IMR-90 (cell line): ENCODE results near the gene ARHGEF7. TPM values are rescaled to one million over a fixed set of nuclear protein-coding genes. Genes with fewer than 3 reads are reported as not detected.

Experiments used
- ATAC-seq: fragments of 200-7000 bp; cut with Tn5 transposase; 2 replicates; pipeline ENCODE4 v1.9.1; 2020; ENCODE audit warnings: low read depth, mild to moderate bottlenecking, moderate library complexity
- BruUV-seq: library from RNA; stranded (reverse); fragments of 400-500 nt; replicated peaks from 2 replicates; lab custom pipeline; 2021; lab: Mats Ljungman, UMichigan
- CTCF ChIA-PET: fragments of 300-600 bp; formaldehyde crosslinking; extraction: SDS; loops from one replicate; lab custom pipeline; 2021; ENCODE audit warnings: antibody characterized with exemption; lab: Yijun Ruan, JAX
- POLR2A ChIA-PET: fragments of 300-600 bp; sonication (Branson Sonifier 250); formaldehyde crosslinking; loops from one replicate; lab custom pipeline; 2022; ENCODE audit warnings: antibody characterized with exemption; ENCODE audit not compliant: unreplicated experiment; lab: Charles Lee
- DNase-seq: peaks from one replicate; pipeline ENCODE4 v3.0.0; 2013
- H2AFZ ChIP-seq: replicated peaks from 2 replicates; pipeline ENCODE3; 2013; ENCODE audit warnings: low read length, mild to moderate bottlenecking; ENCODE audit not compliant: poor library complexity
- H2AK5ac ChIP-seq: 2 replicates; pipeline ENCODE4 v1.6.1; 2013; ENCODE audit warnings: low read depth, low read length, inconsistent platforms
- H2AK9ac ChIP-seq: replicated peaks from 2 replicates; pipeline ENCODE3; 2013; ENCODE audit warnings: mild to moderate bottlenecking, low read depth, low read length, moderate library complexity; ENCODE audit not compliant: poor library complexity
- H2BK120ac ChIP-seq: 2 replicates; pipeline ENCODE4 v1.6.1; 2013; ENCODE audit warnings: low read depth, low read length, inconsistent platforms
- H2BK15ac ChIP-seq: 3 replicates; pipeline ENCODE4 v1.6.1; 2013; ENCODE audit warnings: low read depth, low read length, inconsistent platforms
- H2BK20ac ChIP-seq: 2 replicates; pipeline ENCODE4 v1.6.1; 2013; ENCODE audit warnings: low read depth, mild to moderate bottlenecking, inconsistent platforms, low read length, moderate library complexity
- H2BK5ac ChIP-seq: 2 replicates; pipeline ENCODE4 v1.6.1; 2013; ENCODE audit warnings: mild to moderate bottlenecking, low read depth, low read length, inconsistent platforms; ENCODE audit not compliant: poor library complexity, severe bottlenecking
- H3K14ac ChIP-seq: replicated peaks from 2 replicates; pipeline ENCODE4 v1.6.1; 2013; ENCODE audit warnings: low read depth, low read length, inconsistent platforms
- H3K18ac ChIP-seq: 2 replicates; pipeline ENCODE4 v1.6.1; 2013; ENCODE audit warnings: low read depth, low read length, control low read depth
- H3K23ac ChIP-seq: 2 replicates; pipeline ENCODE4 v1.6.1; 2013; ENCODE audit warnings: low read depth, low read length, inconsistent platforms
- H3K27ac ChIP-seq: 2 replicates; pipeline ENCODE4 v1.5.1; 2013; ENCODE audit warnings: mild to moderate bottlenecking, control low read depth, low read length; ENCODE audit not compliant: insufficient read depth
- H3K27me3 ChIP-seq: 2 replicates; pipeline ENCODE4 v1.6.1; 2013; ENCODE audit warnings: low read length; ENCODE audit not compliant: control insufficient read depth, insufficient read depth
- H3K36me3 ChIP-seq: 2 replicates; pipeline ENCODE4 v1.6.1; 2013; ENCODE audit warnings: low read length, mixed read lengths; ENCODE audit not compliant: control insufficient read depth, insufficient read depth
- H3K4ac ChIP-seq: 2 replicates; pipeline ENCODE4 v1.6.1; 2013; ENCODE audit warnings: low read depth, low read length, inconsistent platforms
- H3K4me1 ChIP-seq: 2 replicates; pipeline ENCODE4 v1.6.1; 2013; ENCODE audit warnings: low read length, mixed read lengths; ENCODE audit not compliant: control insufficient read depth, insufficient read depth
- H3K4me2 ChIP-seq: 2 replicates; pipeline ENCODE4 v1.6.1; 2013; ENCODE audit warnings: low read depth, mild to moderate bottlenecking, control low read depth, low read length, moderate library complexity
- H3K4me3 ChIP-seq: 2 replicates; pipeline ENCODE4 v1.5.1; 2013; ENCODE audit warnings: low read depth, mild to moderate bottlenecking, control low read depth, low read length, moderate library complexity; ENCODE audit not compliant: insufficient read depth
- H3K56ac ChIP-seq: 2 replicates; pipeline ENCODE4 v1.6.1; 2013; ENCODE audit warnings: low read length, inconsistent platforms; ENCODE audit not compliant: insufficient read depth; ENCODE audit errors: extremely low read depth
- H3K79me1 ChIP-seq, 2 experiments: 2 replicates each; pipeline ENCODE4 v1.6.1; 2013; ENCODE audit warnings: low read length in 2 of 2, inconsistent platforms in 1 of 2, low read depth in 1 of 2
- H3K9ac ChIP-seq: 2 replicates; pipeline ENCODE4 v1.6.1; 2013; ENCODE audit warnings: low read depth, low read length, control low read depth
- H3K9me1 ChIP-seq: 2 replicates; pipeline ENCODE4 v1.6.1; 2013; ENCODE audit warnings: low read length, inconsistent platforms; ENCODE audit not compliant: insufficient read depth
- H3K9me3 ChIP-seq: 2 replicates; pipeline ENCODE4 v1.6.1; 2013; ENCODE audit warnings: low read length; ENCODE audit not compliant: control insufficient read depth, insufficient read depth
- H4K20me1 ChIP-seq: 2 replicates; pipeline ENCODE4 v1.6.1; 2013; ENCODE audit warnings: low read length, inconsistent platforms; ENCODE audit not compliant: insufficient read depth
- H4K5ac ChIP-seq: 2 replicates; pipeline ENCODE4 v1.6.1; 2013; ENCODE audit warnings: mild to moderate bottlenecking, low read depth, low read length, control low read depth
- H4K8ac ChIP-seq, 2 experiments: 2 replicates each; pipeline ENCODE4 v1.6.1; 2013; ENCODE audit warnings: low read depth in 2 of 2, low read length in 2 of 2, control low read depth in 1 of 2, inconsistent platforms in 1 of 2
- H4K91ac ChIP-seq: 2 replicates; pipeline ENCODE4 v1.6.1; 2013; ENCODE audit warnings: low read depth, low read length, inconsistent platforms; ENCODE audit not compliant: insufficient read depth
- BHLHE40 ChIP-seq: fragments of 150-350 bp; IDR thresholded peaks from 2 replicates; pipeline ENCODE4 v1.6.1; 2016; ENCODE audit warnings: mild to moderate bottlenecking, low read depth, low read length
- CTCF ChIP-seq: conservative IDR thresholded peaks from 2 replicates; pipeline ENCODE4 v1.5.1; 2012; ENCODE audit warnings: mild to moderate bottlenecking, low read depth, low read length, improper control_type of control experiment
- FOS ChIP-seq: fragments of 150-350 bp; IDR thresholded peaks from 2 replicates; pipeline ENCODE4 v1.6.1; 2016; ENCODE audit warnings: low read depth, low read length
- POLR2A ChIP-seq: IDR thresholded peaks from 2 replicates; pipeline ENCODE4 v1.6.1; 2012; ENCODE audit warnings: mild to moderate bottlenecking, low read depth, low read length
- RAD21 ChIP-seq: IDR thresholded peaks from 2 replicates; pipeline ENCODE4 v1.6.1; 2012; ENCODE audit warnings: low read length, improper control_type of control experiment
- SMC3 ChIP-seq: fragments of 150-350 bp; IDR thresholded peaks from 2 replicates; pipeline ENCODE4 v1.6.1; 2016; ENCODE audit warnings: low read depth, mild to moderate bottlenecking, antibody characterized with exemption, low read length, moderate library complexity
- WGBS, 2 experiments: methylation state at CpG; one replicate each; pipeline versions ENCODE4 v1.1.5 to v1.1.7; 2013; ENCODE audit warnings: missing lambda C conversion rate in 2 of 2; ENCODE audit not compliant: insufficient read length in 1 of 2; ENCODE audit errors: extremely low coverage in 2 of 2; 5-methylcytosine and 5-hydroxymethylcytosine counted together
- dilution Hi-C: fragments of 300-500 bp; cut with HindIII; formaldehyde crosslinking; loops from one replicate; pipeline ENCODE4 v1.14.3; 2018; ENCODE audit warnings: low sequenced_read_pairs; ENCODE audit not compliant: unreplicated experiment
- in situ Hi-C: fragments of 300-500 bp; cut with MboI; formaldehyde crosslinking; loops from 3 replicates; pipeline ENCODE4 v1.14.3; 2019; ENCODE audit warnings: low sequenced_read_pairs, inconsistent platforms, mixed read lengths
- intact Hi-C: fragments of 100-400 bp; cut with micrococcal nuclease; formaldehyde crosslinking; loops from 2 replicates; pipeline ENCODE4 v1.10.0; 2022
- polyA plus RNA-seq, 3 experiments: library from polyadenylated mRNA; depleted of rRNA; stranded (reverse); fragments of >200 nt; gene quantifications; 2 replicates each; pipeline ENCODE4 v1.2.3, GENCODE V29; 2012; ENCODE audit warnings: low replicate concordance in 1 of 3
- total RNA-seq: library from RNA; depleted of rRNA; stranded (reverse); fragments of >200 nt; gene quantifications from 2 replicates; pipeline ENCODE4 v1.2.3, GENCODE V29; 2012

ARHGEF7 gene
- total and polyA plus RNA-seq, 2 of the 4 experiments (the other 2 are of a cell fraction) = 32.9 to 59.0 TPM

DNA sequence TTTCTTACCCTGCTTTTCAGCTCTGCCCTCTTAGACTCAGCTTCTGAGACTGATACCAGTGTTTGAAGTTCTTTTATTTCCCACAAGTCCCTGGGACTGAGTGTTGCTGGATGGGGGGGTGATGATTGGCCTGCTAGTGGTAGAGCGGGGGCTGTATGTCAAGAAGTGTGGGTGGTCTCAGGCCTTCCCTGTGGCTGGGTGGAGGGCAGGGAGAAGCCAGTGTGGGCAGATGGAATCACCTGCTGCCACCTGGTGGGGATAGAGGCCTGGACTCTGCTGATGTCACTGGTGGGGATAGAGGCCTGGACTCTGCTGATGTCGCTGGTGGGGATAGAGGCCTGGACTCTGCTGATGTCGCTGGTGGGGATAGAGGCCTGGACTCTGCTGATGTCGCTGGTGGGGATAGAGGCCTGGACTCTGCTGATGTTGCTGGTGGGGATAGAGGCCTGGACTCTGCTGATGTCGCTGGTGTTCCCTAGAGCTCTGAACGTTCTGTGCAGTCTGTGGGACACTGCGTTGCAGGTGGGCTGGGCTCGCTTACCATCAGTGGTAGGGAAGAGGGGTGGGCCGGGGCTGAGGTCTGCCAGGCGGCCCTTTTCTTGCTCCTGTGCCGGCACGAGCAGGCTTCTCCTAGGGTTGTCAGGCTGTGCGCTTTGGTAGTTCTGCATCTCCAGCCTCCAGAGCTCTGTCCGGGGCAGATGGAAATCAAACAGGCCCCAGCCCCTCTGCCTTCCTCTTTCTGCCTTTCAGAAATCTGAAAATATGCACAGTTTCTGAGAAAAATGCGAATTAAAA is 101.3 kb downstream of the ARHGEF7 start:
- peak overlapping the region; percentile 21 for H2AK9ac ChIP-seq
- no peaks in the 10 kb centered on the region for H3K9me3 ChIP-seq
- ChIA-PET CTCF (interaction anchor here (0.6 kb wide), 1 partner anchor 148 kb away, joined by 3 read pairs; no protein-coding TSS in a partner anchor), POLR2A (no interaction called here)
- no peak overlapping the region for H2AK5ac ChIP-seq
- no peak overlapping the region for H3K9ac ChIP-seq
- no peak overlapping the region for H3K4me3 ChIP-seq
- H3K36me3 ChIP-seq = peaks cover 13% of the 10 kb centered on the region
- peaks cover 55 to 87% of the 10 kb centered on the region in 2 experiments for H3K79me1 ChIP-seq
- intact Hi-C loops (no loop called here), dilution Hi-C loops (no loop called here), in situ Hi-C loops (no loop called here)
- no peak overlapping the region for H2AFZ ChIP-seq
- no peak overlapping the region for H3K27ac ChIP-seq
- H4K8ac ChIP-seq = no peak overlapping the region
- H2BK20ac ChIP-seq = no peak overlapping the region
- no peak overlapping the region for H3K18ac ChIP-seq
- peaks cover 32% of the 10 kb centered on the region for H3K9me1 ChIP-seq
- no peak overlapping the region for H3K23ac ChIP-seq
- no peak overlapping the region for H3K4ac ChIP-seq
- no TSS peak for BruUV-seq
- H4K91ac ChIP-seq = no peak overlapping the region
- no peak overlapping the region for H3K56ac ChIP-seq
- no peak overlapping the region for H3K14ac ChIP-seq
- ATAC-seq (peak; percentile 43; the same call in 1 of the 2 replicates), DNase-seq (peak; percentile 27)
- no peak overlapping the region for H2BK120ac ChIP-seq
- H4K5ac ChIP-seq = no peak overlapping the region
- H2BK5ac ChIP-seq = no peak overlapping the region
- H3K4me1 ChIP-seq = peaks cover 17% of the 10 kb centered on the region
- no peak overlapping the region for H3K4me2 ChIP-seq
- H4K20me1 ChIP-seq = peaks cover 50% of the 10 kb centered on the region
- H2BK15ac ChIP-seq = no peak overlapping the region
- 100% methylated on average over 4 of the region's 15 CpGs; no CpG with 5 or more reads in 1 of the 2 experiments for WGBS, 2 experiments
- no peaks in the 10 kb centered on the region for H3K27me3 ChIP-seq
- TF ChIP-seq SMC3 = peak; percentile 48
- TF ChIP-seq BHLHE40 = no peak
- no peak for TF ChIP-seq FOS
- TF ChIP-seq CTCF = peak; percentile 47
- no peak for TF ChIP-seq POLR2A
- peak; percentile 56 for TF ChIP-seq RAD21
